ENCODE results near the gene ZNF385B.

The ZNF385B gene

DNA sequence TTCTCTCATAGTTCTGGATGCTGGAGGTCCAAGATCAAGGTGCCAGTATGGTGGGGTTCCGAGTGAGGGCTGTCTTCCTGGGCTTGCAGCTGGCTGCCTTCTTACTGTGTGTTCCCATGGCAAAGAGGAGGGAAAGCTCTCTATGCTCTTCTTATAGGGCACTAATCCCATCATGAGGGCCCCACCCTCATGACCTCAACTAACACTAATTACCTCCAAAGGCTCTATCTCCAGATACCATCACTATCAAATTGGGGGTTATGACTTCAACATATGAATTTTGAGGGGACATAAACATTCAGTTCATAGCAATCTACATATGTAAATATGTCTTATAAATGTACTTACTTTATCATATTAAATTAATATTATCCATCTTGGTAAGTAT, 322.3 kb downstream of the ZNF385B start:
- Histone ChIP-seq H3K27me3 (ENCODE audit: insufficient read depth, poor library complexity, severe bottlenecking) (no peaks in the 10 kb centered on the region), H3K4me3 (replicated peaks; ENCODE audit: insufficient read depth, low read length) (no peak overlapping the region), H3K27ac (replicated peaks) (no peak overlapping the region)
- TF ChIP-seq SPI1 (IDR thresholded peaks at IDR 0.05; ENCODE audit: borderline replicate concordance, low read depth): no peak
- no peak for TF ChIP-seq GABPA (IDR thresholded peaks at IDR 0.05; ENCODE audit: low read depth)
- TF ChIP-seq, protein P1, sequence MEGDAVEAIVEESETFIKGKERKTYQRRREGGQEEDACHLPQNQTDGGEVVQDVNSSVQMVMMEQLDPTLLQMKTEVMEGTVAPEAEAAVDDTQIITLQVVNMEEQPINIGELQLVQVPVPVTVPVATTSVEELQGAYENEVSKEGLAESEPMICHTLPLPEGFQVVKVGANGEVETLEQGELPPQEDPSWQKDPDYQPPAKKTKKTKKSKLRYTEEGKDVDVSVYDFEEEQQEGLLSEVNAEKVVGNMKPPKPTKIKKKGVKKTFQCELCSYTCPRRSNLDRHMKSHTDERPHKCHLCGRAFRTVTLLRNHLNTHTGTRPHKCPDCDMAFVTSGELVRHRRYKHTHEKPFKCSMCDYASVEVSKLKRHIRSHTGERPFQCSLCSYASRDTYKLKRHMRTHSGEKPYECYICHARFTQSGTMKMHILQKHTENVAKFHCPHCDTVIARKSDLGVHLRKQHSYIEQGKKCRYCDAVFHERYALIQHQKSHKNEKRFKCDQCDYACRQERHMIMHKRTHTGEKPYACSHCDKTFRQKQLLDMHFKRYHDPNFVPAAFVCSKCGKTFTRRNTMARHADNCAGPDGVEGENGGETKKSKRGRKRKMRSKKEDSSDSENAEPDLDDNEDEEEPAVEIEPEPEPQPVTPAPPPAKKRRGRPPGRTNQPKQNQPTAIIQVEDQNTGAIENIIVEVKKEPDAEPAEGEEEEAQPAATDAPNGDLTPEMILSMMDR (IDR thresholded peaks at IDR 0.05; ENCODE audit: insufficient read depth, low read length): no peak
- TF ChIP-seq REST (IDR thresholded peaks at IDR 0.05; ENCODE audit: insufficient replicate concordance, low read depth): no peak
- TF ChIP-seq POLR2AphosphoS5 (IDR thresholded peaks at IDR 0.05; ENCODE audit: low read depth): no peak
- no peak for DNase-seq (ENCODE audit: low read depth in 1 of 2, low spot score in 1 of 2)

- Histone ChIP-seq H3K4me3 (replicated peaks; ENCODE audit: insufficient read depth, low read length) (no peak overlapping the region), H3K27me3 (ENCODE audit: insufficient read depth, poor library complexity, severe bottlenecking) (no peaks in the 10 kb centered on the region), H3K27ac (replicated peaks) (no peak overlapping the region)
- TF ChIP-seq SPI1 (IDR thresholded peaks at IDR 0.05; ENCODE audit: borderline replicate concordance, low read depth) (no peak), POLR2AphosphoS5 (IDR thresholded peaks at IDR 0.05; ENCODE audit: low read depth) (no peak), GABPA (IDR thresholded peaks at IDR 0.05; ENCODE audit: low read depth) (no peak), REST (IDR thresholded peaks at IDR 0.05; ENCODE audit: insufficient replicate concordance, low read depth) (no peak)
- TF ChIP-seq, protein P1 (IDR thresholded peaks at IDR 0.05; ENCODE audit: insufficient read depth, low read length): no peak
- no peak for DNase-seq (ENCODE audit: low read depth in 1 of 2, low spot score in 1 of 2)
Observed at GRCh38 chr2:179538406-179539123, 322.8 kb downstream of the ZNF385B start.

DNA sequence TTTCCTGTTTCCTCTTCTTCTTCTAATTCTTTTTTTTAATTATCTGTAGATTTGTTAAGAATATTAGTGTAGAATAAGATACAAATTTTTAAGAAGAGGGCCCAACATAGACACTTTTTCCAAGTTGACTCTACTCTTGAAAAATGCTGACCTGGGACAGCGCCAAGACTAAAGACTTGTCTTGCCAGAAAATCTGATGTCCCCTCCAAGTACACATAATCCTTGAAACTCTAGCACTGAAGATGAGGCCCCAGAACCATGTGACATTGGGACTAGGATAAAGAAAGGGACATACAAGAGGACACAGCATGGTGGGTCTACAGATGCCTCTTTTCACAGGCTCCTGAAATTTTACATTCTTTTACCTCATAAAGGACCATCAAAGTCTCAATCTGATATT, 325.2 kb downstream of the ZNF385B start:
- H3K27me3 ChIP-seq (ENCODE audit: insufficient read depth, poor library complexity, severe bottlenecking): no peaks in the 10 kb centered on the region
- H3K27ac ChIP-seq (replicated peaks): no peak overlapping the region
- H3K4me3 ChIP-seq (replicated peaks; ENCODE audit: insufficient read depth, low read length): no peak overlapping the region
- TF ChIP-seq GABPA (IDR thresholded peaks at IDR 0.05; ENCODE audit: low read depth) (no peak), POLR2AphosphoS5 (IDR thresholded peaks at IDR 0.05; ENCODE audit: low read depth) (no peak), SPI1 (IDR thresholded peaks at IDR 0.05; ENCODE audit: borderline replicate concordance, low read depth) (no peak), REST (IDR thresholded peaks at IDR 0.05; ENCODE audit: insufficient replicate concordance, low read depth) (no peak)
- TF ChIP-seq, protein P1 (IDR thresholded peaks at IDR 0.05; ENCODE audit: insufficient read depth, low read length): no peak
- DNase-seq (ENCODE audit: low read depth in 1 of 2, low spot score in 1 of 2): no peak
